Hippocampal formation (tissue), 2 donors: ENCODE measurements around the gene KCNK13.
"Not testable (repeated sequence)": the region's sequence is repeated elsewhere in the genome, so short reads cannot be mapped to it uniquely, and the experiment has no call there.

Source experiments
- DNase-seq, 2 donors: peaks; one replicate each; lab custom pipeline; 2025; lab: John Stamatoyannopoulos, UW

The KCNK13 gene

GRCh38 chr14:90193925-90194324 is 132.1 kb downstream of the KCNK13 start:
- DNase-seq: no peak

- no peak for DNase-seq
Measured at GRCh38 chr14:90194706-90195105, 132.9 kb downstream of the KCNK13 start.

- no peak for DNase-seq
Measured at GRCh38 chr14:90198541-90199060, 136.8 kb downstream of the KCNK13 start.

- not testable (repeated sequence) for DNase-seq
Measured at GRCh38 chr14:90200546-90200945, 138.8 kb downstream of the KCNK13 start.

- DNase-seq: no peak
Measured at GRCh38 chr14:90201344-90201743, 139.6 kb downstream of the KCNK13 start.

- DNase-seq: no peak
Measured at GRCh38 chr14:90204516-90204915, 142.7 kb downstream of the KCNK13 start.

GRCh38 chr14:90213099-90213748 is 151.4 kb downstream of the KCNK13 start:
- no peak for DNase-seq

- no peak for DNase-seq
Measured at GRCh38 chr14:90228478-90228877, 166.7 kb downstream of the KCNK13 start.

- not testable (repeated sequence) for DNase-seq
Measured at GRCh38 chr14:90229942-90230341, 168.1 kb downstream of the KCNK13 start.
